ENCODE results near the gene RPL41. TPM values are rescaled to one million over a fixed set of nuclear protein-coding genes. Genes with fewer than 3 reads are reported as not detected.
A peak's percentile ranks its signal among the peaks of the same experiment; 100 is the strongest.

The RPL41 gene
- polyA plus RNA-seq, 1 experiment, result 7,461 TPM

DNA sequence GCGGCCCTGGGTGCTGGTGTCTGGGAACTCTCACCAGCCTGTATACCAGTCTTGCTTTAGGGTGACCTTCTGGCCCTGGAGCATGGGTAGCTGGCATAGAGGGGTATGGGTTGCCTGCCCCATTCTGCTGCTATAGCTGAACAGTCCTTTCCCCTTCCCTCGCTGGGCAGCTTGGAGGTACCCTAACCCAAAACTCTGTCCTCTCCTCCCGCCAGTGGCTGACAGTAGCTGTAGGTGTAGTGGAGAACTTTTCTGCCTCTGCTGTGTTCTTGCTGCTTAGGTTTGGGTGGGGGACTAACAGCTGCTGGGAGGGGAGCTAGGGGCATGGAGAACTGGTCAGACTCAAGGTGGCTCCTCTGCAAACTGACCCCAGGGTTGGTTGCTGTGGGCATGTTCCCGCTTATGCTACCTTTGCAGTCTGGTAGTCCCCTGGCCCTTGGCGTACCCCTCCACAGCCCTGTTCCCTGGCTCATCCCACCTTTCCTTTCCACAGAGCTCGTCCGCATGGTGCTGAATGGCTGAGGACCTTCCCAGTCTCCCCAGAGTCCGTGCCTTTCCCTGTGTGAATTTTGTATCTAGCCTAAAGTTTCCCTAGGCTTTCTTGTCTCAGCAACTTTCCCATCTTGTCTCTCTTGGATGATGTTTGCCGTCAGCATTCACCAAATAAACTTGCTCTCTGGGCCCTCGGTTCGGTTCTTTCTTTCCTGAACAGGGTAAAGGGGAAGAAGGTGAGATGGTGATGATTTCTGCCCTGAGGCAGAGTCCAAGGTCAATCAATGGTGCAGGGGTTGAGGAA is 44.7 kb downstream of the RPL41 start:
- H3K9me3 ChIP-seq (ENCODE audit: control insufficient read depth, insufficient read depth, low read length), result no peaks in the 10 kb centered on the region
- ChIA-PET POLR2A (interaction anchor here (1.3 to 2.5 kb wide), 3 partner anchors 28 to 43 kb away, joined by 7 to 8 read pairs (median 7); partner anchors contain the start of genes ESYT1, SMARCC2 and ZC3H10), CTCF (interaction anchor here (0.9 to 1.7 kb wide), 2 partner anchors 28 to 42 kb away, joined by 5 to 11 read pairs; partner anchors contain the start of gene SMARCC2)
- peak overlapping the region; percentile 42 for H3K27ac ChIP-seq (ENCODE audit: low read depth, low read length)
- DNase-seq (ENCODE audit: low read depth, low spot score), result no peak
- H3K4me3 ChIP-seq (ENCODE audit: low read depth, low read length), result peak overlapping the region; percentile 99
- no peaks in the 10 kb centered on the region for H3K27me3 ChIP-seq (ENCODE audit: control insufficient read depth, insufficient read depth, low read length)
- TF ChIP-seq CTCF (IDR thresholded peaks at IDR 0.05; ENCODE audit: low read depth, low read length), result no peak

DNA sequence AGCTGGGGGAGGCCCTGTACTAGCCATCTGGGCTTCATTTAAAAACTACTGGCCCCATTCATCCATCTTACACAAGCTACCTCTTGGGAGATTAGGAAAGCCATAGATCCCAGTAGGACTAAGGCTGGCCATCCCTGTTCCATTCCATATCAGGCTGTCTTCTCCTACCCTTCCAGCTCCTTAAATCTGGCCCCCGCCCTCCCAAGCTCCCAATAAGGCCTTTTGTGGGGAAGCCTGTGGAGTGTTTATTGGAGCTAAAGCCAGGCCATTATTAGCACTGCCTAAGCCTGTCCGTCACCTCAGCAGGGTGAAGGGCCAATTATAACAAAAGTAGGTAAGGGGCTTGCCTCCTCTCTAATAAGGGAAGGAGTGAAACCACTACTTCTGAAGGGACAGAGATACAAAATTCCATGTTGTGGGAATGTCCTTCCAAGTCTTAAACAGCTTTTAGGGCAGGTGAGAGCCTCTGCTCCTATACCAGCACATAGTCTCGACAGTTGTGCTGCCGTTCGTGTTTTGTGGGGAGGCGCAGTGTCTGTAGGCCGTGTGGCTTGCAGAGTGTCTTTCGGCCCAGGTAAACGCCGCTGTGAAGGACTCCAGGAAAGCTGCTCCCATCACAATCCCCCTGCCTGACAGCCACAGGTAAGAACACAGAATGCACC is 45.4 kb downstream of the RPL41 start:
- TF ChIP-seq CTCF (IDR thresholded peaks at IDR 0.05; ENCODE audit: low read depth, low read length), result no peak
- DNase-seq (ENCODE audit: low read depth, low spot score), result no peak
- H3K27ac ChIP-seq (ENCODE audit: low read depth, low read length), result peak overlapping the region; percentile 31
- H3K9me3 ChIP-seq (ENCODE audit: control insufficient read depth, insufficient read depth, low read length), result no peaks in the 10 kb centered on the region
- POLR2A ChIA-PET, result interaction anchor here (1.0 to 2.5 kb wide), 6 partner anchors 10 to 44 kb away, joined by 4 to 18 read pairs (median 7); partner anchors contain the start of genes ESYT1, SMARCC2 and ZC3H10
- H3K4me3 ChIP-seq (ENCODE audit: low read depth, low read length), result 0 out of 2 replicates have a peak overlapping the region, but pooled peaks have one; percentile 10
- CTCF ChIA-PET, result interaction anchor here (0.7 to 1.7 kb wide), 5 partner anchors 14 to 43 kb away, joined by 5 to 11 read pairs (median 9); partner anchors contain the start of gene SMARCC2
- no peaks in the 10 kb centered on the region for H3K27me3 ChIP-seq (ENCODE audit: control insufficient read depth, insufficient read depth, low read length)

DNA sequence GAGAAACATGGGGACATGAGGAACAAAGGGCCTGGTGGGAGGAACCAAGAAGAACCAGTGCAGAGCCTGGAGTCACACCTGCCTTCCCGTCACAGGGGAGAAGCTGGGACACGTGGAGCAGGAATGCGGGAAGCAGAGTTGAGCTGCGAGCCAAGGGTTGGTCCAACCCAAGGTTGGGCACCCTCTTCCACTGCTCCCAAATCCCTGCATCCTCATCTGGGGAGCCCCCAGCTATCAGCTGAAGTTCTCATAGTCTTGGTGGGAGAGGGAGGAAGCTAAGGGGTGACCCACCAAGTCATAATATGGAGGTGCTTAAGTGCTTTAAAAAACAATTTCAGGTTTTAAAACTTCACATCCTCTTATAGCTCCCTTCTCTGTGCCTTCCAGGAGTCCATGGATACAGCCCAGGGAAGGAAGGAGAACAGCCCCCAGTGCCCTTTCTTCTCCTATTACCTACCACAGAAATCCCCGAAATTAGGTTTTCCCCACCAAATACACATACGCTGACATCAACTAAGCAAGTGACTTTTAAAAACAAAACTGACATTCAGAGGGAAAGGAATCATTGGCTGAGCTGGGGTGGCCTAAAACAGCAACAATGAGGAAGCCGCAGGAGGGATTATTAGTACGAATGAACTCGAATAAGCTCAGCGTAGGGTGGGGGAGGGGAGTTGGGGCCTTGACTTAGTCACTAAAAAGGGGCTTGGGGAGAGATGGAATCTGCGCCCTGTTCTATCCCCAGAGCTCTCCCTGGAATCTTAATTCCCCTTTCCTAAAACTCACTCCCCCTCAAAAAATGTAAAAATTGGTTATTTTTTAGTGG is 46.2 kb downstream of the RPL41 start:
- Histone ChIP-seq H3K4me3 (ENCODE audit: low read depth, low read length) (no peak overlapping the region), H3K27me3 (ENCODE audit: control insufficient read depth, insufficient read depth, low read length) (no peaks in the 10 kb centered on the region), H3K9me3 (ENCODE audit: control insufficient read depth, insufficient read depth, low read length) (no peaks in the 10 kb centered on the region), H3K27ac (ENCODE audit: low read depth, low read length) (peak overlapping the region; percentile 12)
- DNase-seq (ENCODE audit: low read depth, low spot score), result no peak
- TF ChIP-seq CTCF (IDR thresholded peaks at IDR 0.05; ENCODE audit: low read depth, low read length), result no peak
- CTCF ChIA-PET, result interaction anchor here (0.6 to 1.8 kb wide), 6 partner anchors 11 to 44 kb away, joined by 3 to 9 read pairs (median 4); partner anchors contain the start of genes SMARCC2 and ZC3H10
- POLR2A ChIA-PET, result interaction anchor here (0.5 to 2.5 kb wide), 14 partner anchors 11 to 1358 kb away, joined by 3 to 18 read pairs (median 4); partner anchors contain the start of genes DDIT3, ESYT1, SMARCC2 and ZC3H10

DNA sequence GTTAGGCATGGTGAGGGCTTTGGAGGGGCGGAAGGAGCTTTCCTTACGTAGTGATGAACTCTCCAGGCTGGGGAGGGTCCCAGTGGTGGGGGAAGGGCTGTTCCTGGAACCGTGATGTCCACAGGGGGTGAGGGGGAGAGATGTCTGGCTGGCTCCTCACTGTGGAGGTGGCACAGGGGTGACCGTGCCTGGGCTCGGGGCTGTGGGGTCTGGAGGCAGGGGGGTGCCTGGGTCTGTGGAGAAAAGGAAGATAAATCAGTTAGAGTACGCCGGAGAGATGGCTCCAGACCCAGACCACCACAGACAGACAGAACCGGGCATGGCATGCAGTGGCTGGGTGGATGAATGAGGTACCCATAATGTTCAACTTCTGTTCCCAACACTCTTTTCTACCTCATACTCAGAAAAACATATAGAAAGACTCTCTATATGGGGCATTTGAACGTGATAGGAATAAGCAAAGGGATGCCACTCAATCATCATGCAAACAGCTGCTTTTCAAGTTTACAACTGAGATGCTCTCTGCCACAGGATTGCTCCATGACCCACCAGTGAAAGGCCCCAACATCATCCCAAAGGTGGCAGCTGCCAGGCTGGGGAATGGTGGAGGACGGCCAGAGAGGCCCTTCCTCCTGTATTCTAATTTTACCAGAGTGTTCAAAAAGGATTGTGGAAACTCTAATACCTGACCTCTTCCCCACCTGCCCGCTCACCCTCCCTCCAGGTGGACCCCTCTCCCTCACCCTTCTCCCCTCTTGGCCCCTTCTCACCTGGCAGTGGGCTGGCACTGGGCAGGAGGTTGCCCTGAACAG is 47.3 kb downstream of the RPL41 start:
- no peak overlapping the region for H3K4me3 ChIP-seq (ENCODE audit: low read depth, low read length)
- TF ChIP-seq CTCF (IDR thresholded peaks at IDR 0.05; ENCODE audit: low read depth, low read length), result no peak
- no peaks in the 10 kb centered on the region for H3K27me3 ChIP-seq (ENCODE audit: control insufficient read depth, insufficient read depth, low read length)
- peak overlapping the region; percentile 21 for H3K27ac ChIP-seq (ENCODE audit: low read depth, low read length)
- H3K9me3 ChIP-seq (ENCODE audit: control insufficient read depth, insufficient read depth, low read length), result no peaks in the 10 kb centered on the region
- POLR2A ChIA-PET, result interaction anchor here (0.5 to 2.5 kb wide), 8 partner anchors 15 to 289 kb away, joined by 3 to 18 read pairs (median 3); partner anchors contain the start of genes ESYT1, SMARCC2 and ZC3H10
- DNase-seq (ENCODE audit: low read depth, low spot score), result no peak
- CTCF ChIA-PET, result interaction anchor here (1.5 to 1.8 kb wide), 2 partner anchors 12 to 45 kb away, joined by 4 read pairs; partner anchors contain the start of gene ZC3H10

Measured in AG04450 (cell line).